Measurements from ENCODE around the gene CRIP2. TPM values are rescaled to one million over a fixed set of nuclear protein-coding genes. Genes with fewer than 3 reads are reported as not detected.

The CRIP2 gene
- total RNA-seq, 1 donor from 2014 or later: 62.4 TPM

DNA sequence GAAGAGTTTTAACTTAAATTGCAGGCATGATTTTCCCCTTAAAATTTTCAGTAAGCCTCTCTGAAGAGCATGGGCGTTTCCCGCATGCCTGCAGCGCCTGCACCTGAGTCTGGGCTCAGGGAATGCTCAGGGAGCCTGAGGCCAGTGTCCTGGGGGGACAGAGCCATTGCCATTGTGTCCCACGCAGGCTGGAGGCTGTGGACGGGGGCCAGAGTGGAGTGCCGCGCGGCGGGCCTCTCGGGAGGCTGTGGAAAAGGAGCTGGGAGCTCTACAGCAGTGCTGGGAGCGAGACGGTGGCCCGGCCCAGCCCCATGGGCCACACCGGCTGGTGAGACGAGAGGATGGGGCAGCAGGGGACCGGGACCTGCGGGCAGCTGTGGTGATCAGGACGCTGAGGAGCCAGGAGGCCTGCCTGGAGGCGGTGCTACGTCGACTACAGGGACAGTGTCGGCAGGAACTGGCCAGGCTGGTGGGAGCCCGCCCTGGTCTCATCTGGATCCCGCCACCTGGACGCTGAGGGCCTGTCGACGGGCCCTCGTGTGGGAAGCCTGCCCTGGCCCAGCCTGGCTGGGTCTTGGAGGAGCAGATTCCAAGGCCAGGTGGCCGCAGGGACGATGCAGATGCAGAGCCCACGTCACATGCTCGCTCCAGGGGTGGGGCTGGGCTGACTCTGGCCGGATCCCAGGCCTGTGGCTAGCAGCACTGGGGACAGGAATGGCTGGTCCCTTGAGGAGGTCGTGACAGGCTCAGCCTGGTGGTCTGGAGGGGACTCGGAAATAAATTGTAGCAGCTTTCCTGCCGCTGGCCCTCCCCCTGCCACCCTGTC is 24.0 kb downstream of the CRIP2 start:
- DNase-seq (ENCODE audit: low spot score): no peak

DNA sequence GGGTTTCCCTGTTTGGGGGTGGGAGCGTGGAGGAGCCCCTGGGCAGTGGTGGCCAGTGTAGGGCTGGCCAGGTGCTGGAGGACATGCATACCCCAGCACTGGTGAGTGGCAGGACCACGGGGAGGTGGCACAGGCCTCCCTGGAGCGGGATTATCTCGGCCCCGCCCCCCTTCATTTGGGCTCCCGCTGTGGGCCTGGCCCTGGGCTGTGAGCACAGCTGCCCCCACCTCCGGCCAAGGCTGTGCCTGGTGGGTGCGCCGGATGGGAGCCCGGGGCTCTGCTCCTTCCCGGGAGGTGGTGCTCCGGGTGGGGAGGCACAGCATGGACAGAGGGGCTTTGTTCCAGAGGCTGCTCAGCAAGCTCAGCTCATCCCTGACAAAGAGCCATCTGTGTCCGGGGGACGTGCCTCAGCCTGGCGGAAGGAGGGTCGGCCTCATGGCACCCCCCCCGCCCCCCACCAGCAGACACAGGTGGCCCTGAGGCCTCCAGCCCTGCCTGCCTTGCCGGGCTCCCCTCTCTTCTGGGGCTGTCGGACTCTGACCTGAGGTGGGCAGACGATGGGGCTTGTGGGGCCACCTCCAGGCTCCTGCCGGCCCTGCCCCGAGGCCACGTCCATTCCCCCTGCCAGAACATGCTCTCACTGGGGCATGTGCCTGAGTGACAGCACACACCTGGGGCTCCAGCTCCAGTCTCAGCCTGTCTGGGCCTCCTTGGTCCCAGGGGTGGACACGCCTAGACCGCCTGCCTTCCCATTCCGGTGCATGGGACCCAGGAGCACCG is 24.8 kb downstream of the CRIP2 start:
- no peak for DNase-seq (ENCODE audit: low spot score)

DNA sequence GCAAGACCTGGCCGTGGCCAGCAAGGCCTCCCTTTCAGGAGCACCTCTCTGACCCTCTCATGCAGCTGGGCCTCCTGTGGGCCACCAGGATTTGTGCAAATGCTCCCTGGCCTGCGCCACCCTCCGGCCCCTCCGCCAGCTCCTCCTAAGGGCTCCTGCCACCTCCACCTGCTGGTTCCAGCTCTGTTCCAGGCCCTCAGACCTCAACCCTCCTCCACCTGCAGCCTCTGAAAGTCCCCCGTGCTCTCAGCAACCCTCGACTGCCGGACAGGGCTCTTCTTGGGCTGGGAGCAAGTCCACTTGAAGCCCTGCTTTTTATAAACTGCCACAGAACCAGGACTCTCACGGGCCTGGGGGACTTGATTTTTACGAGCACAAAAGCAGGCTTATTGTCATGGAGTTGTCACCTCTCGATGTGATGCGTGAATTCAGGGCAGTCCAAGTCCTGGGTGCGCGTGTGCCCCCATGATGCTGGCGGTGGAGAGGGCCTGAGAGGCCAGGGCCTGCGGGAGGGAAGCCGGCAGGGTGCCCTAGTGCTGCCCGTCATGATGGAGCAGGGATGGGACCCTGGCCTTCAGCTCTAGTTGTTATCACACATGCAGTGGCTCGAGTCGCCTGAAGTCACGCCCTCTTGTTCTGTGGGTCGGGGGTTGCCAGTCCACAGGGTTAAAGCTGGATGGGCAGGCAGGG is 25.6 kb downstream of the CRIP2 start:
- DNase-seq (ENCODE audit: low spot score): no peak

DNA sequence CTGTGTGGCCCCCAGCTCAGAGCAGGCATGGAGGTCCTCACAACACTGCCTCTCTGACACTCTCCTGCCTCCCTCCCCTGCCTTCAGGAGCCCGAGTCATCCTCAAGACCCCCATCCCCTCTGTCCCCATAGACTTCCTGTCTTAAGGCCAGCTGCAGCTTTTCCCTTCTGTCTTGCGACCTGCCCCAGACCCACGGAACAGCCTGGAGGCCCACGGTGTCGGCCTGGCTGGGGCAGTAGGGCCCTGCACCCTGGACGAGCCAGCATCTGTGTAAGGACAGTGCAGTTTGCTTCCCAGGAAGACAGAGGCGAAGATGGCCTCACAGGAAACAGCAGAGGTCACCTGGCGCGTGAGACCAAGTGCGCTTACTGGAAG is 26.1 kb downstream of the CRIP2 start:
- no peak for DNase-seq (ENCODE audit: low spot score)

DNA sequence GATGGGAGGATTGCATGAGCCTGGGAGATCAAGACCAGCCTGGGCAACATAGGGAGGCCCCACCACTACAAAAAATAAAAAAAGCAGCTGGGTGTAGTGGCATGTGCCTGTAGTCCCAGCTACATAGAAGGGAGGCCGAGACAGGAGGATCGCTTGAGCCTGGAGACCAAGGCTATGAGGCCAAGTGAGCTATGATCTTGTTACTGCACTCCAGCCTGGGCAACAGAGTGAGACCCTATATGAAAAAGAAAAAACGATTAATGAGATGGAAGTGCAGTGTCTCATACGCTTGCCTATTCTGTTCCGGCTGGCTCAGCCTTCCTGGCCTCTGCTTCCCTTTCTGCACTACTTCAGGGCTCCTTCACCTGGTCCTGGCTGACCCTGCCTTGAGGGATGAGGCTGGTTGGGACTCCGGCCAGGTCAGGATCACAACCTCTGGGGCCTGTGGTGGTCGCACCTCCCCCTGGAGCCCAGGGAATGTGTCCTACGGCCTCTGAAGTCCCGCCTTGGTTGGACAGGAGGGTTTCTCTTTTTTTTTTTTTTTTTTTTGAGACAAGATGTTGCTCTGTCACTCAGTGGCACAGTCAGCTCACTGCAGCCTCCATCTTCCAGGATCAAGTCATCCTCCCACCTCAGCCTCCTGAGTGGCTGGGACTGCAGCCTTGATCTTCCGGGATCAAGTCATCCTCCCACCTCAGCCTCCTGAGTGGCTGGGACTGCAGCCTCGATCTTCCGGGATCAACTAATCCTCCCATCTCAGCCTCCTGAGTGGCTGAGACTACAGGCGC is 27.1 kb downstream of the CRIP2 start:
- DNase-seq (ENCODE audit: low spot score): no peak

DNA sequence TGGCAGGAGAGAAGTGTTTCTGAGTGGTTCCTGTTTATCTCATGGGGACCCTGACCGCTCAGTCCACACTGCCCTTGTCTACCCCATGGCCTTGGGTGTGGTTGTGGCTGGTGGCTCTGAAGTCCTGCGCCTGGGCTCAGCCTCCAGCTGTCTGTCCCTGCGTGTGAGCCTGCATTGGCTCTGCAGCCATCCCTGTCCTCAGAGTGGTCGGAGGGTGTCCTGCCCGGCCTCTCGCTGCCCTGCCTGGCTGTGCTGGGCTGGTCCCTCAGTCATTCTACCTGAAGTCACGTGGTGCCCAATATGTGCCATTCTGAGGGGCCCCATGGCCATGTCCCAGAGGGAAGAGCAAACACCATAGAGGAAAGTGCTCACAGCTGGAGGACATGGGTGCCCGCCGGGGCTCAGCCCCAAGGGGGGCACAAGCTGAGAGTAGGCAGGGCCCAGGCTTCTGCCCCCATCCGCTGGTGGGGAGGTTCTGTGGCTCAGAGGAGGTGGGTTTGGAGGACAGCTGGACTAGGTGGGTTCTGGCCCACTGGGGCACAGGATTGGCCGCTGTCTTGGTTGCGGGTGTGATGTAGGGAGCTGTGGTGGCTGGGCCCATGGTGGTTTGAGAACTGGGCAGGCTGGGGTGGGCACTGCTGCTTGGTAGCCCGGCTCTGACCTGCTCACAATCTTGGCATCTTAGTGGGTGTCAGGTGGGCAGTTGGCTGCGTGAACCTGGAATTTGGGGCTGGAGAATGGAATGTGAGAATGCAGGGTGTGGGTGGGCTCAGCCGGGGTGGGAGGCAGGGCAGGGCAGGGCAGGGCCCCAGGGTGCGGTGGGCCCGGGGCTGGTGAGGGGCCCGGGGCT is 28.1 kb downstream of the CRIP2 start:
- DNase-seq (ENCODE audit: low spot score): no peak

DNA sequence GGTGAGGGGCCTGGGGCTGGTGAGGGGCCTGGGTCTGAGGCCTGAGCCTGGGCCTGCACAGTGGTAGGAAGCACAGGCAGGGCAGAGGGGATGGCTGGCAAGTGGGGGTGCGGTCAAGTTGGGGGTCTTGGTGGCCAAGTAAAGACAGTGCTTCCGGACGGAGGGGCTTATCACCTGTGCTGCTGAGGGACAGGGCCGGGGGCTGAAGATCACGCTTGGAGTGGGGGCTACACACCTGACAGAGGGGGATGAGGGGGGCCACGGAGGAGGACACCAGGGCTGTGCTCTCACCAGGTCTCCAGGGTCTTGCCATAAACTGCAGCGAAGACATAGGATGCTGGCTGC is 28.6 kb downstream of the CRIP2 start:
- no peak for DNase-seq (ENCODE audit: low spot score)

DNA sequence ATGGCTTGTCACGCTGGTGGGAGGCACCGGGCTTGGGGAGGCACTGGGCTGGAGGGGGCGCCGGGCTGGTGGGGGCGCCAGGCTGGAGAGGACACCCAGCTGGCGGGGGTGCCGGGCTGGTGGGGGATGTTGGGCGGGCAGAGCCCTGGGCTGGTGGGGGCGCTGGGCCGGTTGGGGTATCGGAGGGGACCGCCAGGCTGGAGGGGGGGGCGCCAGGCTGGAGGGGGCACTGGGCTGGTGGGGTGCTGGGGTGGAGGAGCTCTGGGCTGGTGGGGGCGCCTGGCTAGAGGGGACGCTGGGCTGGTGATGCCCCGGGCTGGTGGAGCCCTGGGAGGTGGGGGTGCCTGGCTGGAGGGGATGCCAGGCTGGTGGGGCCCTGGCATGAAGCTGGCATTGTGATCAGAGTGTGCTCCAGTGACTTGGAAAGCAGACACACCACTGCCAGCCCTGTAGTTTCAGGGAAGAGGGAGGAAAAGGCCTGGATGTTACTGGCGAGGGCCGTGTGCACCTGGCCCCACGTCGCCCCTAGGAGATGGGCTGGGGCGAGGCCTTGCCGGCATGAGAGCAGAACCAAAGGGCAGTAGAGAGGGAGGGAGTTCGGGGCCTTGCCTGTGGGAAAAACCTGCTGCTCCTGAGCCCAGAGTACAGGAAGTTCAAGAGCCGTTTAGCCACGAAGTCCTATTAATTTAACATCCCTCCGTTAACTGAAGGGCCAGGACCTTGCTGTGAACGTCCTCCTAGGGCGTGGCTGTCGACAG is 29.5 kb downstream of the CRIP2 start:
- DNase-seq (ENCODE audit: low spot score): no peak

DNA sequence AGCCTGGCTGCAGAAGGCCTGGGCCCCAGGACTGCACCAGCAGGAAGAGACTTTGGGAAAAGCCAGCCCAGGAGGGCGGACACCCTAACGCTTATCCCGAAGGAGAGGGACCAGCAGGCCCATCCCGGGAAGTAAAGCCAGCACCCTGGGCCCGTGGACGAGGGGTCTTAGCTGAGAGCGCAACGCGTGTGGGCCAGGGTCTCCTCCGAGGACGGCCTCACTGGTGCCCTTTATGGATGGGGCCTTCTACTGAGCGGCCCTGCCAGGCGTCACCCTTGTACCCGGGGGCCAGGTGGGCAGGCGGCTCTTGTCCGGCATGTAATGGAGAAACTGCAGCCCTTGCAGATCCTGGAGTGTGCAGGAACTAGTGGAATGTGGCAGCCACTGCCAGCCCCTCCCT is 30.5 kb downstream of the CRIP2 start:
- DNase-seq (ENCODE audit: low spot score): no peak

DNA sequence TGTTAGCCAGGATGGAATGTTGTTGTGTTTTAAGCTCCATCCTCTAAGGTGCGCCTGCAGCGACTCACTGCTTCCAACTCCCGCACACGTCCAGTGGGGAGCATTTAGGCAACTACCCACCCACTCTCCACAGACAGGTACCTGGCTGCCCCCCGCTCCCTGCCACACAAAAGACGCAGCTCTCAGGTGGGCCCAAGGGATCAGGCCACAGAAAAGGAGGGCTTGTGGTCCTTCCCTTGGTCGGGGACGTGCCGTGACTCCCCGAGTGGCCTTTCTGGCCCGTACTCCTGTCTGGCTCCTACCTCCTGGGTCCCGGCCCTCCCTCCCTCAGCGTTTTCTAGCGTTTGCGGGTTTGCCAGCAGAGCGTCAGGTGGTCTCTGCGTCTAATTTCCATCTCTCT is 32.6 kb downstream of the CRIP2 start:
- no peak for DNase-seq (ENCODE audit: low spot score)

DNA sequence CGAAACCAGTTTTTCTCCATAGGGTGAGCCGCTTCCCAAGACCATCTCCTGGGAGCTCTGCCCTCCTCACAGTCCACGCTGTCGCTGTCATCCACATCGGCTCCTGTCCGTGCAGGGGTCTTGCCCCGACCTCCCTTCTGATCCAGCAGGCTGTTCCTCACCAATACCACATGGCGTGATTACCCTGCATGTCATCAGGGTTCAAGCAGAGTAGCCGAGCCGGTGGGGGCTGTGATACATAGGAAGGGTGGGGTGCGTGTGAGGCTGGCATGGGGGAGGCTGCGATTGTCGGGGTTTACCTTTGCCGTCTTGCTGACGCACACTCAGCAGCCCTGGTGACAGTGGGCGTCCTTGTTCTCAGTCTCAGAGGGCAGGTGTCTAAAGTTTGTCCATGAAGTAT is 33.4 kb downstream of the CRIP2 start:
- no peak for DNase-seq (ENCODE audit: low spot score)

DNA sequence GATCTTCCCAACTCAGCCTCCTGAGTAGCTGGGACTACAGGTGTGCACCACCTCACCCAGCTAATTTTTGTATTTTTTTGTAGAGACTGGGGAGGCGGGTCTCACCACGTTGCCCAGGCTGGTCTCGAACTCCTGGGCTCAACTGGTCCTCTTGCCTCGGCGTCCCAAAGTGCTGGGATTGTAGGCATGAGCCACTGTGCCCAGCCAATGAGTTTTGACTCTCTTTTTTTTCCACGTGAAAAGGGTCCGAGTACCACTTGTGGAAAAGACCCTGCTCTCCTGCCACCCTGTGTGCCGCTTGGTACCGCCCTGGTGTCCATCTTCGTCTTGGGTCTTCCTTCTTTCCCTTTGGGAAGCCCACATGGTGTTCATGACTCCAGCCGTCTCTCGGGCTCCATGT is 34.0 kb downstream of the CRIP2 start:
- no peak for DNase-seq (ENCODE audit: low spot score)

DNA sequence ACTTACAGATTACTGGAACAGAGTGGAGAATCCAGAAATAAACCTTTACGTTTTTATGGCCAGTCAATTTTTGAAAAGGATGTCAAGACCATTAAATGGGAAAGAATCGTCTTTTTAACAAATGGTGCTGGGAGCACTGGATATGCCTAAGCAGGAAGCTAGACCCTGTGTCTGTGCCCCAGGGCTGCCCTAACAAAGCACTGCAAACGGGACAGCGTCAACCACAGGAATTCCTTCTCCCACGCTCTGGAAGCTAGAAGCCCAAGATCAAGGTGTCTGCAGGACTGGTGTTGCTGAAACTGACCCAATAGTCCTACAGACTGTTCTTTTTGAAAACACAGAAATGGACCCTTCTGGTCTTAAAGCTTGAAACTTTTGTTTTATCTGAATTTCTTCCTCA is 42.5 kb downstream of the CRIP2 start:
- DNase-seq (ENCODE audit: low spot score): no peak

DNA sequence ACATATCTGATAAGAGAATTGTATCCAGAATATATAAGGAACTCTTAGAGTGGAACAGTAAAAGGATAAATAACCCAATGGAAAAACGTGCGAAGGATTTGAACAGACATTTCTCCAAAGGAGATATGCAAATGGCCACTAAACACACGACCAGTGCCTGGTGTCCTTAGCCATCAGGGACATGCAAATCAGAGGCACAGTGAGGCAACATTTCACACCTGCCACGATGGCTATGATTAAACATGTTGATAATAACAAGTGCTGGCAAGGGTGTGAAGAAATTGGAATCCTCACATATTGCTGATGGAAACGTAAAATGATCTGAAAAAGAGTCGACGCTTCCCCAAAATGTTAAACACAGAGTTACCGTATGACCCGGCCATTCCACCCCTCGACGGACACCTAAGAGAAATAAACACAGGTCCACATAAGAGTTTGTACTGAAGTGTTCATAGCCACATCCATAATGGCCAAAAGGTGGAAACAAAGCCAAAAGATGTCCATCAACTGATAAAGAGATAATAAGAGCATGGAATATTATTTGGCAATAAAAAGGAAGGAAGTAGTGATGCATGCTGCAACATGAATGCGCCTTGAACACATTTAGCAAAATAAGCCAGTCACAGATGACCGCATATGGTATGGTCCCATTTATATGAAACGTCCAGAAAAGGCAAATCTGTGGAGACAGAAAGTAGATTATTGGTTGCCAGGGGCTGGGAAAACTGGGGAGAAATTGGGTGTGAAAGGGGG is 45.5 kb downstream of the CRIP2 start:
- no peak for DNase-seq (ENCODE audit: low spot score)

DNA sequence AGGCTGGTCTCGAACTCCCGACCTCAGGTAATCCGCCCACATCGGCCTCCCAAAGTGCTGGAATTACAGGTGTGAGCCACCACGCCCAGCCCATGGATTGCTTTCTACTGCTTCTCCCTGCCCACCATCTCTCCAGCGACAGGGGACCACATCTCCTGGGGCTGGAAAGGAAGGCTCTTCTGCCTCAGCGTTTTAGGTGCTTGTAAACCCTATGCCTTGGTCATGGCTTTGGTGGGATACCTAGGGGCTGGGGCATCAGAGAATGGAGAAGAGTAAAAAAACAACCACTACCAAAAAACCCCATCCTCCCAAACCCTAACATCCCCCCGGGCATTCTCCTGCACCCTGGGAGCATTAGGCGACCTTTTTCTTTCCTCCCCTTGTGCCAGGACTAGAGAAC is 50.7 kb downstream of the CRIP2 start:
- DNase-seq (ENCODE audit: low spot score): no peak

DNA sequence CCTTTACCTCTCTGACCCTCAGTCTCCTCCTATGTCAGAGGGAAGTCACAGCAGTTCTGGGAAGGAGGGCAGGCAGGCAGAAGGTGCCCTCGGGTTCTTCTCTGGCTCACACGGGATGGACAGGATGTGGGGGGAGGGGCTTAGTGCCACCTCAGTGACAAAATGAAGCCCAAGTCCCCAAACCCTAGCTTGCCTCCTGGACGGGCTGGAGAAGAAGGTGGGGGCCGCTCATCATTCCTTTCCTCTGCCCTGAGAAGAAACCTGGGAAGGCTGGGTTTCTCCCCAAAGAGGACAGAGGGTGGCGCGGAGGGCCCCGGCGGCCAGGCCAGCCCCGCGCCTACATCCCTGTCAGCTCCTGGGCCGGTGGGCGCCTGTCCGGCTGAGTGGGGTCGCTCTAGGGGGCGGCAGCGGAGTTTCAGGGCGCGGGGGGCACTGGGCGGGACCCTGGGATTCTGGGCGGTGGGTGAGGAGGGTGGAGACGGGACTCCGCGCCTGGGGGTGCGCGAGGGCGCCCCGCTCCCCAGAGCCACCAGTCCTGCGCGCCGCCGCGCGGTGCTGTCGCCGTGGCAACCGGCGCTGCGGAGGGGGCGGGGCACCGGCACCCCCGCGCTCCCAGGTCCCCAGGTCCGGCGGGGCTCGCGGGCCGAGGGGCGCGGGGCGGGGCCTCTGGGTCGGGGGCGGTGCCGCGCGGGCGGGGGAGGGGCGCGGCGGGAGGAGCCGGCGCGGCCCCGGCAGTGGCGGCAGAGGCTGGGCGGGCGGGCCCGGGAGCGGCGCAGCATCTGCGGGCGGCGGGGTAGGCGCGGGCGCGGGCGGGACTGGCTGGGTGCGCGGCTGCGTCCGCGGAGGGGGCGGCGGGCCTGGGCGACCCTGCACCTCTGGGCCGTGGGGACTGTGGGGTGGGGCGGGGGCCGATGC is 51.5 kb downstream of the CRIP2 start, which contains the start of gene TMEM121:
Gene TMEM121, plus strand, starts transcription at position 723 of the 915 bp plus-strand sequence. CDS start 2,252 bp downstream, outside the sequence.
- no peak for DNase-seq (ENCODE audit: low spot score)

DNA sequence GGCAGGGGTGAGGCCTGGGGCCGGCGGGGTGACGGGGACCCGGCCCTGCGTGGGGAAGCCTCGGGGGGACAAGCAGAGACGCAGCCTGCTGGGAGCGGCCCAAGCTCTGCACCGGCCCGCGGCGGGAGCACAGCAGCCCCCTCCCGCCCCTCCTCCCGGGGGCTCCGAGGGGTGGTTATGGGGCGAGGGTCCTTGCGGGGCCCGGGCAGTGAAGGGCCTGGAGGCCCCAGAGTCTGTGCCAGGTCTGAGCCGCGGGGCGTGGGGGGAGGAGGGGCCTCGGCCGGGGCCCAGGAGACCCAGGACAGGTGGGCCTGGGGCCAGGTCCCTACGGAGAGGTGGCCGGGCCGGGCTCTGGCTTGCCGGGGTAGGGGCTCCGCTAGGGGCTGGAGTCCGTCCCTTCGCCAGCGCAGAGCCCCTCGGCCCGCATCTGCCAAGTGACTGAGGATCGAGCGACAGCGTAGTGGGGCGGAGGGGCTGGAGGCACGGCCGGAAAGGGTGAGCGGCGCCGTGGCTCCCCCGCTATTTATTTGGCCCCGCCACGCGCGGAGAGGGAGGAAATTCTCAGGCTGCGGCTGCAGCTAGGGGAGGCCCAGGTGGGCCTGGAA is 52.3 kb downstream of the CRIP2 start:
- no peak for DNase-seq (ENCODE audit: low spot score)

DNA sequence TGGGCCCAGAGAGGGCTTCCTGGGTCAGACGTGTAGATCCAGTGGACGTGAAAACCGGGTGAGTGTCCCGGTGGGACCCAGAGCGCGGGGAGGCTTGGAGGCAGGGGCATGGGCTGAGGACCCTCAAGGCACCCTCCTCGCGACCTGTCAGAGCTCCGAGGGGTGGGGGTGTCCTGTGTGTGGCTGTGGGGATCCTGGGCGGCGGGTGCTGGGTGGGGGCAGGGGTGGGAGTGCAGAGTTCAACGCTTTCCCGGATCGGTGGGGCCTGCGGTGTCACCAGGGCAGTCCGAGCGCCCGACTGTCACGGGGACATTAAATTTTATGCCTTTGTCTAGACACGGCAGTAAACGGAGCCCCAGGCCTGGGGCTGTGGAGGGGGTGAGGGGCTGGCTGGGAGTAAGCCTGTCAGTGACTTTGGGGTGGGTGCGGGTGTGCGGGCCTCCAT is 52.8 kb downstream of the CRIP2 start:
- no peak for DNase-seq (ENCODE audit: low spot score)

All from umbilical cord (tissue), 2 donors.